Lower leg skin (tissue), 3 donors: ENCODE results near the gene ATAD2B.

Experiments used
- CTCF ChIP-seq, 3 donors: fragments of 450-650 bp; IDR thresholded peaks; one replicate each; pipeline ENCODE4 v1.5.1; 2016; ENCODE audit warnings: antibody characterized with exemption in 3 of 3, mild to moderate bottlenecking in 3 of 3, moderate library complexity in 2 of 3
- POLR2A ChIP-seq, 2 donors: fragments of 450-650 bp; IDR thresholded peaks; one replicate each; pipeline ENCODE4 v1.6.1; 2016 to 2017; ENCODE audit warnings: antibody characterized with exemption in 2 of 2, mild to moderate bottlenecking in 1 of 2, moderate library complexity in 1 of 2

GRCh38 chr2:23934259-23934658 is 7.3 kb upstream of the ATAD2B start:
- no peak for TF ChIP-seq CTCF (IDR thresholded peaks at IDR 0.05)
- no peak for TF ChIP-seq POLR2A (IDR thresholded peaks at IDR 0.05)
